Hepatocyte (in vitro differentiated cells): ENCODE measurements around the gene RC3H1. TPM values are rescaled to one million over a fixed set of nuclear protein-coding genes. Genes with fewer than 3 reads are reported as not detected.

Experiments
- DNase-seq: peaks from one replicate; pipeline ENCODE4 v3.0.0-alpha.2; 2016; ENCODE audit warnings: low spot score
- H2AFZ ChIP-seq: fragments of 200-600 bp; sonication (generic); 2 replicates; pipeline ENCODE4 v1.6.0; 2016; ENCODE audit warnings: antibody characterized with exemption, mild to moderate bottlenecking
- H3K27ac ChIP-seq: fragments of 200-600 bp; sonication (generic); 2 replicates; pipeline ENCODE4 v1.5.1; 2016; ENCODE audit warnings: mild to moderate bottlenecking
- H3K27me3 ChIP-seq: fragments of 200-600 bp; sonication (generic); 2 replicates; pipeline ENCODE4 v1.6.1; 2016
- H3K36me3 ChIP-seq: fragments of 200-600 bp; sonication (generic); replicated peaks from 2 replicates; pipeline ENCODE4 v1.5.1; 2016; ENCODE audit warnings: low read depth; ENCODE audit not compliant: insufficient read depth
- H3K4me1 ChIP-seq: fragments of 200-600 bp; sonication (generic); 2 replicates; pipeline ENCODE4 v1.5.1; 2016; ENCODE audit warnings: mild to moderate bottlenecking, moderate library complexity; ENCODE audit not compliant: insufficient read depth
- H3K4me2 ChIP-seq: fragments of 200-600 bp; sonication (generic); 2 replicates; pipeline ENCODE4 v1.6.0; 2016
- H3K4me3 ChIP-seq: fragments of 200-600 bp; sonication (generic); 2 replicates; pipeline ENCODE4 v1.5.1; 2016; ENCODE audit warnings: mild to moderate bottlenecking
- H3K79me2 ChIP-seq: fragments of 200-600 bp; sonication (generic); 2 replicates; pipeline ENCODE4 v1.6.0; 2017; ENCODE audit warnings: mild to moderate bottlenecking
- H3K9me2 ChIP-seq: fragments of 200-600 bp; sonication (generic); replicated peaks from 2 replicates; pipeline ENCODE4 v1.6.0; 2017; ENCODE audit warnings: mild to moderate bottlenecking; ENCODE audit not compliant: insufficient read depth
- H3K9me3 ChIP-seq: fragments of 200-600 bp; sonication (generic); 2 replicates; pipeline ENCODE4 v1.5.1; 2016; ENCODE audit warnings: low read depth, mild to moderate bottlenecking
- H4K20me1 ChIP-seq: fragments of 200-600 bp; sonication (generic); 2 replicates; pipeline ENCODE4 v1.6.0; 2016; ENCODE audit warnings: mild to moderate bottlenecking; ENCODE audit not compliant: insufficient read depth, poor library complexity, severe bottlenecking
- EZH2 ChIP-seq: fragments of 200-600 bp; sonication (generic); IDR thresholded peaks from 2 replicates; pipeline ENCODE4 v1.6.1; 2016; ENCODE audit warnings: antibody characterized with exemption, mild to moderate bottlenecking, borderline replicate concordance
- EZH2phosphoT487 ChIP-seq: fragments of 200-600 bp; sonication (generic); IDR thresholded peaks from one replicate; pipeline ENCODE4 v1.6.1; 2018; ENCODE audit warnings: antibody characterized with exemption, mild to moderate bottlenecking, low read depth, moderate library complexity; ENCODE audit not compliant: unreplicated experiment, severe bottlenecking
- WGBS: methylation state at CpG from one replicate; pipeline ENCODE4 v1.1.6; 2016; ENCODE audit warnings: low lambda C conversion rate; ENCODE audit errors: missing lambda C conversion rate; 5-methylcytosine and 5-hydroxymethylcytosine counted together
- polyA plus RNA-seq: library from polyadenylated mRNA; unstranded; fragments of >200 nt; fragmentation: Nextera tagmentation; extraction: Ambion mirVana; gene quantifications from 2 replicates; pipeline ENCODE4 v1.2.1, GENCODE V29; 2016
- total RNA-seq: library from RNA; depleted of rRNA; stranded (reverse); fragments of >200 nt; gene quantifications from 2 replicates; pipeline ENCODE4 v1.2.3, GENCODE V29; 2014
- TF ChIP-seq, protein P1 (sequence below): fragments of 200-600 bp; sonication (generic); IDR thresholded peaks from 2 replicates; pipeline ENCODE4 v1.5.1; 2016; ENCODE audit warnings: antibody characterized with exemption, mild to moderate bottlenecking; ENCODE audit not compliant: poor library complexity

The RC3H1 gene, protein sequence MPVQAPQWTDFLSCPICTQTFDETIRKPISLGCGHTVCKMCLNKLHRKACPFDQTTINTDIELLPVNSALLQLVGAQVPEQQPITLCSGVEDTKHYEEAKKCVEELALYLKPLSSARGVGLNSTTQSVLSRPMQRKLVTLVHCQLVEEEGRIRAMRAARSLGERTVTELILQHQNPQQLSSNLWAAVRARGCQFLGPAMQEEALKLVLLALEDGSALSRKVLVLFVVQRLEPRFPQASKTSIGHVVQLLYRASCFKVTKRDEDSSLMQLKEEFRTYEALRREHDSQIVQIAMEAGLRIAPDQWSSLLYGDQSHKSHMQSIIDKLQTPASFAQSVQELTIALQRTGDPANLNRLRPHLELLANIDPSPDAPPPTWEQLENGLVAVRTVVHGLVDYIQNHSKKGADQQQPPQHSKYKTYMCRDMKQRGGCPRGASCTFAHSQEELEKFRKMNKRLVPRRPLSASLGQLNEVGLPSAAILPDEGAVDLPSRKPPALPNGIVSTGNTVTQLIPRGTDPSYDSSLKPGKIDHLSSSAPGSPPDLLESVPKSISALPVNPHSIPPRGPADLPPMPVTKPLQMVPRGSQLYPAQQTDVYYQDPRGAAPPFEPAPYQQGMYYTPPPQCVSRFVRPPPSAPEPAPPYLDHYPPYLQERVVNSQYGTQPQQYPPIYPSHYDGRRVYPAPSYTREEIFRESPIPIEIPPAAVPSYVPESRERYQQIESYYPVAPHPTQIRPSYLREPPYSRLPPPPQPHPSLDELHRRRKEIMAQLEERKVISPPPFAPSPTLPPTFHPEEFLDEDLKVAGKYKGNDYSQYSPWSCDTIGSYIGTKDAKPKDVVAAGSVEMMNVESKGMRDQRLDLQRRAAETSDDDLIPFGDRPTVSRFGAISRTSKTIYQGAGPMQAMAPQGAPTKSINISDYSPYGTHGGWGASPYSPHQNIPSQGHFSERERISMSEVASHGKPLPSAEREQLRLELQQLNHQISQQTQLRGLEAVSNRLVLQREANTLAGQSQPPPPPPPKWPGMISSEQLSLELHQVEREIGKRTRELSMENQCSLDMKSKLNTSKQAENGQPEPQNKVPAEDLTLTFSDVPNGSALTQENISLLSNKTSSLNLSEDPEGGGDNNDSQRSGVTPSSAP
- total RNA-seq: 22.8 and 32.6 TPM in 2 replicates
- polyA plus RNA-seq: 5.8 and 5.9 TPM in 2 replicates

DNA sequence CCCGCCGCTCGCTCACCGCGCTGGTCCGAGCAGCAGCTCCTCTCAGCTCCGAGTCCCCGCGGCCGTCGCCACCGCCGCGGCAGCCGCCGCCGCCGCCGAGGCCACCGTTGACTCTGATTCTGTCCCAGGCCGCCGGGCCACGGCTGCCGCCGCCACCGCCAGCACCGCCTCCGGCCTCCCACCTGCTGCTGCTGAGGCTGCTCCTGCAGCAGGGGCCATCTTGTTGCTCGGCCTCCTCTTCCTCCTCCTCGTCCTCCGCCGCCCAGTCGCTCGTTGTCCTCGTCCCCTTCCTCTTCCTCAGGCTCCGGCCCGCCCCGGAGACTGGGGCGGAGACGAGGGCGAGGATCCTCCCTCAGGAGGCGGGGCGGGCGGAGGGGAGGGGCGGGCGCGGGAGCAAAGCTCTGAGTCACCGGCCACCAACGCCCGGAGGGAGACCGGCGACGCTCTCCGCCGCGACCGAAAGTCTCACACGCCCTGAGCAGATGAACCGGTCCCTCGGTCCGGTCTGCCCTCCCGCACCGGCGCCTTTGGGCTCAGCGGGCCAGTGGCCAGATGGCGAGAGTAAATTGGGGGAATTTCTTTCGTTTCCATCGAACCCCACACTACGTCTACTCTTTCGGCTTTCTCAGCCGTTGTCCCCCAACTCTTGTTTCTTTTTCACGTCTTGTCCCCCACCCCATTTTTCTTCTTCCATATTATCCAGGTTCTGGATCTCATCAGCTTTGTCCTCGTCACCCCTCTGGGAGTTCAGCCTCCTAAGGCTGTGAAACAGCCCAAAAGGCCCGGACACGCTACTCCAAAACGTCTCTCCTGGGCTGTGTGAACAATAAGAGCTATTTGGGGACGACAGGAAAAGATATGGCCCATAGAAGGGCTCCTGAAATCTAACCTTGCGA lies at the start of gene RC3H1:
TSS of gene RC3H1 (minus strand) at position 278 of the 896 bp plus-strand sequence. CDS start 29,372 bp downstream, outside the sequence.
- Histone ChIP-seq H3K27ac (peak within 1 kb of the TSS; percentile 97), H3K36me3 (no peaks in the 10 kb centered on the region), H3K27me3 (no peaks in the 10 kb centered on the region), H3K79me2 (peaks cover 48% of the 10 kb centered on the region), H3K4me1 (peaks cover 36% of the 10 kb centered on the region), H2AFZ (peak within 1 kb of the TSS; percentile 86), H4K20me1 (peaks cover 42% of the 10 kb centered on the region), H3K4me3 (peak within 1 kb of the TSS; percentile 99), H3K9me3 (no peaks in the 10 kb centered on the region), H3K9me2 (no peaks in the 10 kb centered on the region), H3K4me2 (peak within 1 kb of the TSS; percentile 88)
- TF ChIP-seq EZH2 (no peak), EZH2phosphoT487 (no peak)
- TF ChIP-seq, protein P1, sequence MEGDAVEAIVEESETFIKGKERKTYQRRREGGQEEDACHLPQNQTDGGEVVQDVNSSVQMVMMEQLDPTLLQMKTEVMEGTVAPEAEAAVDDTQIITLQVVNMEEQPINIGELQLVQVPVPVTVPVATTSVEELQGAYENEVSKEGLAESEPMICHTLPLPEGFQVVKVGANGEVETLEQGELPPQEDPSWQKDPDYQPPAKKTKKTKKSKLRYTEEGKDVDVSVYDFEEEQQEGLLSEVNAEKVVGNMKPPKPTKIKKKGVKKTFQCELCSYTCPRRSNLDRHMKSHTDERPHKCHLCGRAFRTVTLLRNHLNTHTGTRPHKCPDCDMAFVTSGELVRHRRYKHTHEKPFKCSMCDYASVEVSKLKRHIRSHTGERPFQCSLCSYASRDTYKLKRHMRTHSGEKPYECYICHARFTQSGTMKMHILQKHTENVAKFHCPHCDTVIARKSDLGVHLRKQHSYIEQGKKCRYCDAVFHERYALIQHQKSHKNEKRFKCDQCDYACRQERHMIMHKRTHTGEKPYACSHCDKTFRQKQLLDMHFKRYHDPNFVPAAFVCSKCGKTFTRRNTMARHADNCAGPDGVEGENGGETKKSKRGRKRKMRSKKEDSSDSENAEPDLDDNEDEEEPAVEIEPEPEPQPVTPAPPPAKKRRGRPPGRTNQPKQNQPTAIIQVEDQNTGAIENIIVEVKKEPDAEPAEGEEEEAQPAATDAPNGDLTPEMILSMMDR: no peak
- DNase-seq: peak; percentile 95
- WGBS: 2% methylated on average over 61 of the region's 78 CpGs

GRCh38 chr1:174070614-174071013 lies 48.5 kb upstream of the RC3H1 start:
- DNase-seq: no peak
- WGBS: 97% methylated on average over 1 of the region's 1 CpG
- H2AFZ ChIP-seq: no peak overlapping the region

More at GRCh38 chr1:174070614-174071013, 48.5 kb upstream of the RC3H1 start:
- H3K27ac ChIP-seq: no peak overlapping the region
- H3K4me3 ChIP-seq: no peak overlapping the region
- no peaks in the 10 kb centered on the region for H3K9me2 ChIP-seq
- no peak overlapping the region for H3K4me2 ChIP-seq
- H3K4me1 ChIP-seq: no peaks in the 10 kb centered on the region
- TF ChIP-seq, protein P1: no peak
- TF ChIP-seq EZH2 (no peak), EZH2phosphoT487 (no peak)
- no peaks in the 10 kb centered on the region for H3K9me3 ChIP-seq
- no peaks in the 10 kb centered on the region for H3K36me3 ChIP-seq
- H3K79me2 ChIP-seq: no peaks in the 10 kb centered on the region
- H3K27me3 ChIP-seq: no peaks in the 10 kb centered on the region
- no peaks in the 10 kb centered on the region for H4K20me1 ChIP-seq
